ENCODE results near the gene IL1RAPL2.

GRCh38 chrX:105265093-105265492 lies 699.1 kb downstream of the IL1RAPL2 start:
- TF ChIP-seq POLR2A (IDR thresholded peaks at IDR 0.05; ENCODE audit: low read depth, low read length) (no peak), CTCF (conservative IDR thresholded peaks at IDR 0.05; ENCODE audit: low read depth, low read length) (no peak)
